HG03066 (cell line): ENCODE results near the gene WIPF2.
"Not testable (repeated sequence)": the region's sequence is repeated elsewhere in the genome, so short reads cannot be mapped to it uniquely, and the experiment has no call there.

Experiments used
- ATAC-seq: cut with Tn5 transposase; IDR thresholded peaks from one replicate; pipeline ENCODE4 v1.9.1; 2021; ENCODE audit warnings: low read depth; ENCODE audit not compliant: unreplicated experiment

WIPF2 gene

DNA sequence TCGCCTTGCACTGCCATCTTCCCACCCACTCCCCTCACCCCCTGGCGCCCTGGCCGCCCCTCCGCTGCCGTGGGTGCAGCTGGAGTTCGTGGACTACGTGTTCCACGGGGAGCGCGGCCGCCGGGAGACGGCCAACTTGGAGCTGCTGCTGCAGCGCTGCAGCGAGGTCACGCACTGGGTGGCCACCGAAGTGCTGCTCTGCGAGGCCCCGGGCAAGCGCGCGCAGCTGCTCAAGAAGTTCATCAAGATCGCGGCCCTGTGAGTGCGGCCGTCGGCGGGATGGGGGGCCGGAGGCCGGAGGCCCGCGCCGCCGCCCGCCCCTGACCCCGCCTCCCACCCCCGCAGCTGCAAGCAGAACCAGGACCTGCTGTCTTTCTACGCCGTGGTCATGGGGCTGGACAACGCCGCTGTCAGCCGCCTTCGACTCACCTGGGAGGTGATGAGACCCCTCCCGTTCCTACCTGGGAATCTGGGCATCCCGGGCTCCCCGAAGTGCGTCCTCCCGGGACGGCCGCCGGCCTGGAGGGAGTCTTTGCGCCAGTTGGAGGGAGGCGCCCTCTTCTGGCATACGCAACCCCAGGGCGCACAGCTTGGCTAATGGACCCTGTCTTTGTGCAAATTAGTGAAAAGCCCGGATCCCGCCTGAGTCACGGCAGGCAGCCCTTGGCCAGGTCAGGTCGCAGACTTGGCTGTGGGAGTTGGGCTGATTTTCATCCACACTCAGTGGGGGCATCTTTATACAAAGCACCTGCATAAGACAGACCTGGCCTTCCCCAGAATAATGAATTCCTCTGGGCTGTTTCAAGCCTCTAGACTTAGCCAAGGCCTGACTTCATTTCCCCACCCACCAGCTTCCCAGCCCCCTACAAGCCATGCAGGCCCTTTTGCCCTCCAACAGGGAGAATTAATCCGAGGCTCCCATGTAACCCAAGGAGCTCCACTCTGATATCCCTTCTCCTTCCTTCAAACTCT is 27.6 kb upstream of the WIPF2 start:
- peak; percentile 85 for ATAC-seq

DNA sequence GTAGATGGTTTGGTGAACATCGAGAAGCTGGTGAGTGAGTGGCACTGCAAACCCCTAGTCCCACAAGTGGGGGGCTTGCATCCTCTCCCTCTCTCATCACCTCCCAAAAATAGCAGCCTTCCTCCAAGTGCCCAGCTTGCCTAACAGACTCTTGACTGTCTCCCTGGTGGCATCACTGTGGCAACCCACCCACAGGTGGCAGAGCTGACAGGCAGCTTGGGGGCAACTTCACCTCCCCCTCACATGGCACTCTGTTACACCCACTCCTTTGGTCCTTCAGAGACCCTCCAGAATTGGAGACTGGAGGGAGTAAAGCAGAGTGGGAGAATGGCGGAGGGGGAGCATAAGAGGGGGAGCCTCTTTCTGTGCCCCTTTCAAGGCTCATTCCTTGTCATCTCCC is 26.1 kb upstream of the WIPF2 start:
- no peak for ATAC-seq

DNA sequence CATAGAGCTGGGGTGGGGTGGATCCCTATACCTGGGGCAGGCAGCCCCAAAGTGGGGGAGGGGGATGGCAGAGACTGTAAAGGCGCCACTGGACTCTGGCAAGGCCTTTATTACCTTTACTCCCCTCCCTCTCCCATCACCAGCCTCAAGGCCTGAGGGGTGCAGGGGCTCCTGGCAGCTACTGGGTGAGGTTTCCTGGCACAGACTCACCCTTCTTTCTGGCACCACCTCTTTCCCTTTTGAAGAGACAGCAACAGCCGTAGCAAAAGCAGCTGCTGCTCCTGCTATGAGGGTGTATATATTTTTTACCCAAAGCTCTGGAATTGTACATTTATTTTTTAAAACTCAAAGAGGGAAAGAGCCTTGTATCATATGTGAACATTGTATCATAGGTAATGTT is 24.3 kb upstream of the WIPF2 start:
- ATAC-seq = no peak

GRCh38 chr17:40197550-40197949 is 21.6 kb upstream of the WIPF2 start:
- no peak for ATAC-seq

DNA sequence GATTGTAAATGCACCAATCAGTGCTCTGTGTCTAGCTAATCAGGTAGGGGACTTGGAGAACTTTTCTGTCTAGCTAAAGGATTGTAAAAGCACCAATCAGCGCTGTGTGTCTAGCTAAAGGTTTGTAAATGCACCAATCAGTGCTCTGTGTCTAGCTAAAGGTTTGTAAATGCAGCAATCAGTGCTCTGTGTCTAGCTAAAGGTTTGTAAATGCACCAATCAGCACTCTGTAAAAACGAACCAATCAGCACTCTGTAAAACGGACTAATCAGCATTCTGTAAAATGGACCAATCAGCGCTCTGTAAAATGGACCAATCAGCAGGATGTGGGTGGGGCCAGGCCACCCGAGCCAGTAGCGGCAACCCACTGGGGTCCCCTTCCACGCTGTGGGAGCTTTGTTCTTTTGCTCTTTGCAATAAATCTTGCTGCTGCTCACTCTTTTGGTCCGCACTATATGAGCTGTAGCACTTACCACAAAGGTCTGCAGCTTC is 21.1 kb upstream of the WIPF2 start:
- not testable (repeated sequence) for ATAC-seq

DNA sequence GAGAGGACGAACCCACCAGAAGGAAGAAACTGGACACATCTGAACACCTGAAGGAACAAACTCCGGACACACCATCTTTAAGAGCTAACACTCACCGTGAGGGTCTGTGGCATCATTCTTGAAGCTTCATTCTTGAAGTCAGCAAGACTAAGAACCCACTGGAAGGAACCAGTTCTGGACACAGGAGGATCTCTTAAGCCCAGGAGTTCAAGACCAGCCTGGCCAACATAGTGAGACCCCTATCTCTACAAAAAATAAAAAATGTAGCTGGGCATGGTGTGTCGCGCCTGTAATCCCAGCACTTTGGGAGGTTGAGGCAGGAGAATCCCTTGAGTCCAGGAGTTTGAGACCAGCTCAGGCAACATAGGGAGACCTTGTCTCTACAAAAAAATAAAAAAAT is 20.5 kb upstream of the WIPF2 start:
- ATAC-seq = no peak

DNA sequence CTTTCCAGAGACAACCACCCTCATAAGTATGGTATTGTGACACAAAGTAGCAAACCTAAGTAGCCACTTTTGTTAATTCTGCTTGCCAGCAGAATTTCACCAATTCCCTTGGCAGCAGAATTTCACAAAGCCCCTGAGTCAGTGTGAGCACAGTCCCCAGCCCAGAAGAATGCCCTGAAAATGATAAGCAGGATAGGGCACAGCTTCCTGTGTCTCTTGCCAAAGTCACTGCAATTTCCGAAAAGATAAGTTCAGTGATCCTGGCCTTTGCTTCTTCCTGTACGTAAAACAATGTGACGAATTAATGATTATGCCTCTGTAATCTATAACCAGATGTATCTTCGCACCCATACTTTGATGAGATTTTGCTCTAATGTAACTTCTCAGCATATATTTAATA is 16.0 kb upstream of the WIPF2 start:
- no peak for ATAC-seq

- not testable (repeated sequence) for ATAC-seq
Measured at GRCh38 chr17:40206193-40206592, 12.9 kb upstream of the WIPF2 start.

GRCh38 chr17:40209404-40210093 is 9.6 kb upstream of the WIPF2 start:
- ATAC-seq = no peak

- ATAC-seq = not testable (repeated sequence)
Measured at GRCh38 chr17:40213914-40214313, 5.2 kb upstream of the WIPF2 start.

DNA sequence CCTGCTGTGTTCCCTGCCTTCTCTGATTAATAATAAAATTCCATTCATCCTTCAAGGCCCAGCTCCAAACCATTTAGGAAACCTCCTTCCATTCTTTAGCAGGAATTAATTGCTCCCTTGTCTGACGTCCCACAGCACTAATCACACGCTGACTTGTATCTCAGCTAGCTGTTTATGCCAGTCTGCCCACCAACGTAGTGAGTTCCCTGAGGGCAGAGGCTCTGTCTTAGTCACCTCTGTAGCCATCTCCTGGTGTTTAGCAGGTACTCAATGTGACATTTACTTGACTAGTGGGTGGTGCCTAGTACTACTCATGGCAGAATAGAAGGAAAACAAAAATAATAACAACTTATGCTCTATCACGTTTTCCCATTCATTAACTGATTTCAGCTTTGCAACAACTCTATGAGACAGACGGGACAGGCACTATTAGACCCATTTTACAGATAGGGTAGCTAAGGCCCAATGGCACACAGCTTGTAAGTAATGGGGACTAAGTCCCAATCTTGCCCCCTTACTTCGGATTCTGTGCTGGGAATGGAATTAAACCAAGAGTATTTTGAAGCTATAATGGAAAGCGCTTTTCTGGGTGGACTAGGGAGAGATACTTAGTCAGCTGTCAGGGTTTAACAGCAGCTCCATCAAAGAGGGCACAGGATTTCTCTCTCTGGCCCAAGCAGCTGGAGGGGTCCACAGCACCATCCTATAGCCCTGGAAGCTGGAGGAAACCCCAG is 931 bp upstream of the WIPF2 start:
- no peak for ATAC-seq

- no peak for ATAC-seq
Measured at GRCh38 chr17:40219594-40220338, 662 bp downstream of the WIPF2 start.

DNA sequence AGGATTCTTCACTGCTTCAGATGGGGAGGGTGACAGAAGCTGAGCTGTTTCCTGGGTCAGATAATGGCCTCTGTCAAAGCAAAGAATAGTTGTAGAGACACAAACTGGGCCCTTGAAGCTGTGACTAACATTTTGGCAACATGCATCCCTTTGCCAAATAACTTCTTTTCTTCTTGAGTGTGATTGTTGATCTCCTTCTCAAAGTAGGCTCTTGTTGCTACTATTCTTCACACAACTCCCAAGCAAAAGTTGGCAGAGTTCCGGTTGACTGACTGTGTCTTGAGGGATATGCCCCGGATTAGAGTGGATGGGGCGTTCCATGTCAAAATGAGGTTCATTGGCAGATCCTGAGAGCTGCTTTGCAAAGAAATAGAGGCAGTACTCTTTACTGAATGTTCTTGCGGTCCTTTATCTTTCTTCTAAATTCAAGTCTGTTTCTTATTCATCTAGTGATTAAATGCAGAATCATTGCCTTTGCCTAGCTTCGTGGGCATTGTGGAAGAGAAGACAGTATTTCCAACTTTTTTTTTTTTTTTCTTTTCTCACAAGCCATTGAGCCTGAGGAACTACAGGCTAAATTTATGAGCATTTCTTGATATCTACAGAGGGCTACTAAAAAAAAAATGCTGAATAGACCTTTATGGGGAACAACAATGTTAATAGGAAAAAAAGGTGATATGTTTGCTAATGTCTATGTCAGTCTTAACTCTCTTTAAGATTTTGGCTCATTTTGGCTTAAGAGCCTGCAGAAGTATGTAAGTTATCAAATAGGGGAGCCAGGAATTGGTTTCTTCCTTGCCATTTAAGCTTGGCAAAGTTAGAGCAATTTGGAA is 5.8 kb downstream of the WIPF2 start:
- no peak for ATAC-seq

GRCh38 chr17:40229146-40229545 is 10.0 kb downstream of the WIPF2 start:
- not testable (repeated sequence) for ATAC-seq

- no peak for ATAC-seq
Measured at GRCh38 chr17:40230670-40231069, 11.6 kb downstream of the WIPF2 start.

GRCh38 chr17:40231928-40232327 is 12.8 kb downstream of the WIPF2 start:
- not testable (repeated sequence) for ATAC-seq

DNA sequence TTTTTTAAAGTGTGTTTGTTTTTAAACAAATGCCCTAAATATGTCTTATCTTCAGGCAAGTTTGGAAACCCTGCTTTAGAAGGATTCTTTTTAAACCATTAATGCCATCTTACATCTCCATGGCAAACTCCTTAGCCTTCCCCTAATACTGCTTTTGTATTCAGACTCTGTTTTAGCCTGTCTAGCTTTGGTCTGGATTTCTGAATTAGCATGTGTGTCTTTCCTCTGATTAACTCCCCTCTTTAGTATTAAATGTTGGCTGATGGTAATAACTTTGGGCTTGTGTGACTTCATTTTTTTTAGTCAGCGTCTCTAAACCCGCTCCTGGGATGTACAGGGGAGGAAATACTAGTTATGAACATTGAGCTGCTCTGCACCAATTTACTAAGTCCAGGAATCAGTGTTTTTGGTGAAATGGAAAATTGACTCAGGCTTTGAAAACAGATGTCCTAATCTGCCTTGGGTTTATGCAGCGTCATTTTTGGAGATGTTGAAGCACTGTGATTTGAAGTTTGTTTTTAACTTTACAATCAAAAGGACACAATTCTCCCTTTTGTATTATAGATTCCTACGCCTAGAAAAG is 22.2 kb downstream of the WIPF2 start:
- no peak for ATAC-seq

DNA sequence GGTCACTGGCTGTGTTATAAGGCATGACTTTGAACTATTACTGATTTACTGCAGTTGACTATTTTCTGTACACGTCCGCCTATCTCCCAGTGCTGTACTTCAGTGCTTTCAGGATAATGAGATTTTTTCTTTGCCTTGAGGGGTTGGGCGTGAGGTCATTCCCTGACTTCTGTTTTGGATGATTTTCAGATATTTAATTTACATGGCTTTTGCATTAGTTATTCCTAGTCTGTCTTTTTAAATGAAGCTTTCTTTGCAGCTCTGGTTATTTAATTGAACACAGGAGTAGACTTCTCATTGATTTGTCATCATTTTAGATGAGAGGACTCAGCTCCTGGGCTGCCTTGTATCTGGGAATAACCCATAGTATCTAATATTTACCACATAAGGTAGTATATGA is 23.7 kb downstream of the WIPF2 start:
- no peak for ATAC-seq

GRCh38 chr17:40243761-40244160 is 24.7 kb downstream of the WIPF2 start:
- no peak for ATAC-seq
